Subcutaneous adipose tissue (tissue), 4 donors: ENCODE results near the gene ABCC9. TPM values are rescaled to one million over a fixed set of nuclear protein-coding genes. Genes with fewer than 3 reads are reported as not detected.

Experiments
- CTCF ChIP-seq: fragments of 450-650 bp; IDR thresholded peaks from one replicate; pipeline ENCODE4 v1.5.1; 2016; ENCODE audit warnings: low read depth, mild to moderate bottlenecking, control low read depth, antibody characterized with exemption, moderate library complexity
- total RNA-seq, 4 donors: library from RNA; depleted of rRNA; stranded (reverse); fragments of >200 nt; gene quantifications; one replicate each; pipeline ENCODE4 v1.1.0, GENCODE V29; 2016

ABCC9 gene
- total RNA-seq, 4 donors from 2014 or later: 42.9 to 67.3 (median 52.3) TPM

GRCh38 chr12:21950649-21951048 lies 9.4 kb upstream of the ABCC9 start:
- no peak for TF ChIP-seq CTCF

GRCh38 chr12:21949036-21949435 lies 7.8 kb upstream of the ABCC9 start:
- TF ChIP-seq CTCF: no peak

- no peak for TF ChIP-seq CTCF
These were observed 5.8 kb upstream of the ABCC9 start for GRCh38 chr12:21946983-21947382.

GRCh38 chr12:21945002-21945401 lies 3.8 kb upstream of the ABCC9 start:
- no peak for TF ChIP-seq CTCF

- TF ChIP-seq CTCF: no peak
These were observed 1.1 kb upstream of the ABCC9 start for GRCh38 chr12:21942377-21942703.

GRCh38 chr12:21941506-21942376 lies 515 bp upstream of the ABCC9 start:
- TF ChIP-seq CTCF: no peak

- TF ChIP-seq CTCF: no peak
These were observed 1.8 kb downstream of the ABCC9 start for GRCh38 chr12:21939435-21939834.
